ENCODE data around the gene PLA2G4C.

- TF ChIP-seq, protein P1, sequence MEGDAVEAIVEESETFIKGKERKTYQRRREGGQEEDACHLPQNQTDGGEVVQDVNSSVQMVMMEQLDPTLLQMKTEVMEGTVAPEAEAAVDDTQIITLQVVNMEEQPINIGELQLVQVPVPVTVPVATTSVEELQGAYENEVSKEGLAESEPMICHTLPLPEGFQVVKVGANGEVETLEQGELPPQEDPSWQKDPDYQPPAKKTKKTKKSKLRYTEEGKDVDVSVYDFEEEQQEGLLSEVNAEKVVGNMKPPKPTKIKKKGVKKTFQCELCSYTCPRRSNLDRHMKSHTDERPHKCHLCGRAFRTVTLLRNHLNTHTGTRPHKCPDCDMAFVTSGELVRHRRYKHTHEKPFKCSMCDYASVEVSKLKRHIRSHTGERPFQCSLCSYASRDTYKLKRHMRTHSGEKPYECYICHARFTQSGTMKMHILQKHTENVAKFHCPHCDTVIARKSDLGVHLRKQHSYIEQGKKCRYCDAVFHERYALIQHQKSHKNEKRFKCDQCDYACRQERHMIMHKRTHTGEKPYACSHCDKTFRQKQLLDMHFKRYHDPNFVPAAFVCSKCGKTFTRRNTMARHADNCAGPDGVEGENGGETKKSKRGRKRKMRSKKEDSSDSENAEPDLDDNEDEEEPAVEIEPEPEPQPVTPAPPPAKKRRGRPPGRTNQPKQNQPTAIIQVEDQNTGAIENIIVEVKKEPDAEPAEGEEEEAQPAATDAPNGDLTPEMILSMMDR (IDR thresholded peaks at IDR 0.05) = no peak
- no peak for TF ChIP-seq AFF4 (CRISPR knock-in tag; IDR thresholded peaks at IDR 0.05; ENCODE audit: borderline replicate concordance)
- TF ChIP-seq SP1 (CRISPR knock-in tag; conservative IDR thresholded peaks at IDR 0.05) = no peak
- TF ChIP-seq TCF7 (CRISPR knock-in tag; IDR thresholded peaks at IDR 0.05; ENCODE audit: low read depth) = no peak
- no peak for TF ChIP-seq ELF4 (CRISPR knock-in tag; IDR thresholded peaks at IDR 0.05; ENCODE audit: low read depth)
- no peak for TF ChIP-seq NFE2L1 (CRISPR knock-in tag; IDR thresholded peaks at IDR 0.05)
- TF ChIP-seq, protein P2, sequence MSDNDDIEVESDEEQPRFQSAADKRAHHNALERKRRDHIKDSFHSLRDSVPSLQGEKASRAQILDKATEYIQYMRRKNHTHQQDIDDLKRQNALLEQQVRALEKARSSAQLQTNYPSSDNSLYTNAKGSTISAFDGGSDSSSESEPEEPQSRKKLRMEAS (CRISPR knock-in tag; IDR thresholded peaks at IDR 0.05) = no peak
These were observed 25.5 kb downstream of the PLA2G4C start for GRCh38 chr19:48085076-48085475.

All from WTC11 (cell line).